GM12801 (cell line): ENCODE data around the gene TARDBP.

Experiments
- TF ChIP-seq, protein P1 (sequence below): IDR thresholded peaks from one replicate; pipeline ENCODE4 v1.5.1; 2011; ENCODE audit warnings: control low read depth; ENCODE audit not compliant: insufficient read length; ENCODE audit errors: extremely low read depth

TARDBP gene

GRCh38 chr1:11028018-11028417 lies 15.6 kb downstream of the TARDBP start:
- TF ChIP-seq, protein P1, sequence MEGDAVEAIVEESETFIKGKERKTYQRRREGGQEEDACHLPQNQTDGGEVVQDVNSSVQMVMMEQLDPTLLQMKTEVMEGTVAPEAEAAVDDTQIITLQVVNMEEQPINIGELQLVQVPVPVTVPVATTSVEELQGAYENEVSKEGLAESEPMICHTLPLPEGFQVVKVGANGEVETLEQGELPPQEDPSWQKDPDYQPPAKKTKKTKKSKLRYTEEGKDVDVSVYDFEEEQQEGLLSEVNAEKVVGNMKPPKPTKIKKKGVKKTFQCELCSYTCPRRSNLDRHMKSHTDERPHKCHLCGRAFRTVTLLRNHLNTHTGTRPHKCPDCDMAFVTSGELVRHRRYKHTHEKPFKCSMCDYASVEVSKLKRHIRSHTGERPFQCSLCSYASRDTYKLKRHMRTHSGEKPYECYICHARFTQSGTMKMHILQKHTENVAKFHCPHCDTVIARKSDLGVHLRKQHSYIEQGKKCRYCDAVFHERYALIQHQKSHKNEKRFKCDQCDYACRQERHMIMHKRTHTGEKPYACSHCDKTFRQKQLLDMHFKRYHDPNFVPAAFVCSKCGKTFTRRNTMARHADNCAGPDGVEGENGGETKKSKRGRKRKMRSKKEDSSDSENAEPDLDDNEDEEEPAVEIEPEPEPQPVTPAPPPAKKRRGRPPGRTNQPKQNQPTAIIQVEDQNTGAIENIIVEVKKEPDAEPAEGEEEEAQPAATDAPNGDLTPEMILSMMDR, result no peak

DNA sequence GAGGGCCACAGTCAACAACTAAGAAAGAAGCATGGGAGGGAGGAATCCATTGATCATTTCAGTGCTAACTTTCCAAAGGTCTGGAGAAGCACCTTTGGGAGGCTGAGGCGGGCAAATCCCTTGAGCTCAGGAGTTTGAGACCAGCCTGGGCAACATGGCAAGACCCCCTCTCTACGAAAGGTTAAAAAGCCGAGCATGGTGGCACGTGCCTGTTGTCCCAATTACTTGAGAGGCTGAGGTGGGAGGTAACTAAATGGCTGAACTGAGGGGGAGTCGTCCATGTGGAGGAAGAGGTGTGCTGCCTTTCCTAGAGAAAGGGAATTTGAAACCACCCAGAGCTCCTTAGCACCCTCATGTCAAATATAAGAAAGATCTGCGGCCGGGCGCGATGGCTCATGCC lies 18.4 kb downstream of the TARDBP start:
- TF ChIP-seq, protein P1, result no peak

DNA sequence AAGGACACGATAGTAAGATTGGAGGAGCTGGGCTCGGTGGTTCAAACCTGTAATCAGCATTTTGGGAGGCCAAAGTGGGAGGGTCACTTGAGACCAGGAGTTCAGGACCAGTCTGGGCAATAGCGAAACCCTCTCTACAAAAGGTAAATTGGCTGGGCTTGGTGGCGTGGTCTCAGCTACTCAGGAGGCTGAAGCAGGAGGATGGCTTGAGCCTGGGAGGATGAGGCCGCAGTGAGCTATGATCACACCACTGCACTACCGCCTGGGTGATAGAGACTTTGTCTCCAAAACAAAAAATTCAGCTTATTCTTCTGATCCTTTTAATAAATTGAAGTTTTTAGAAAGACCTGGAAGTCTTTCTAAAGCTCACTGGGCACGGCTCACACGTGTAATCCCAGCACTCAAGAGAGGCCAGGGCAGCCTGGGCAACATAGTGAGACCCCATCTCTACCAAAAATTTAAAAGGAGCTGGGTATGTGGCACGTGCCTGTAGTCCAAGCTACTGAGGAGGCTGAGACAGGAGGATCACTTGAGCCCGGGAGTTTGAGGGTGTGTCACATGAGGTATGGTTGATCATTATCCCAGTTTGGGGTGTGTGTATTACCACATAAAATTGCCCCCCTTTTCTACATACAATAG lies 19.3 kb downstream of the TARDBP start:
- TF ChIP-seq, protein P1, result no peak

- TF ChIP-seq, protein P1, result peak; percentile 69
Measured at GRCh38 chr1:11037740-11038182, 25.3 kb downstream of the TARDBP start.

GRCh38 chr1:11039351-11040104 lies 27.1 kb downstream of the TARDBP start:
- TF ChIP-seq, protein P1, result no peak

DNA sequence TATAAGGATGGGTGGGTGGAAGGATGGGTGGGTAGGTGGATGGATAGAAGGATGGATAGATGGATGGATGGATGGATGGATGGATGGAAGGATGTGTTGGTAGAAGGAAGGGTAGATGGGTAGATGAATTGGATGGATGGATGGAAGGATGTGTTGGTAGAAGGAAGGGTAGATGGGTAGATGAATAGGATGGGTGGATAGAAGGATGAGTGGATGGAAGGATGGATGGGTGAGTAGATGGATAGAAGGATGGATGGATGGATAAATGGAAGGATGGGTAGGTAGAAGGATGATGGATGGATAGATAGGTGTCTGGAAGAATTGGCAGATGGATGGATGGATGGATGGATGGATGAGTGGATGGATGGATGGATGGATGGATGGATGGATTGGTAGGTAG lies 28.6 kb downstream of the TARDBP start:
- TF ChIP-seq, protein P1, result no peak

GRCh38 chr1:11042065-11042464 lies 29.6 kb downstream of the TARDBP start:
- TF ChIP-seq, protein P1, result no peak
